HG03103 (cell line): ENCODE measurements around the gene CMTM2.
"Not testable (repeated sequence)": the region's sequence is repeated elsewhere in the genome, so short reads cannot be mapped to it uniquely, and the experiment has no call there.

Experiments
- ATAC-seq: cut with Tn5 transposase; IDR thresholded peaks from one replicate; pipeline ENCODE4 v1.9.1; 2021; ENCODE audit warnings: low read depth; ENCODE audit not compliant: unreplicated experiment

The CMTM2 gene

DNA sequence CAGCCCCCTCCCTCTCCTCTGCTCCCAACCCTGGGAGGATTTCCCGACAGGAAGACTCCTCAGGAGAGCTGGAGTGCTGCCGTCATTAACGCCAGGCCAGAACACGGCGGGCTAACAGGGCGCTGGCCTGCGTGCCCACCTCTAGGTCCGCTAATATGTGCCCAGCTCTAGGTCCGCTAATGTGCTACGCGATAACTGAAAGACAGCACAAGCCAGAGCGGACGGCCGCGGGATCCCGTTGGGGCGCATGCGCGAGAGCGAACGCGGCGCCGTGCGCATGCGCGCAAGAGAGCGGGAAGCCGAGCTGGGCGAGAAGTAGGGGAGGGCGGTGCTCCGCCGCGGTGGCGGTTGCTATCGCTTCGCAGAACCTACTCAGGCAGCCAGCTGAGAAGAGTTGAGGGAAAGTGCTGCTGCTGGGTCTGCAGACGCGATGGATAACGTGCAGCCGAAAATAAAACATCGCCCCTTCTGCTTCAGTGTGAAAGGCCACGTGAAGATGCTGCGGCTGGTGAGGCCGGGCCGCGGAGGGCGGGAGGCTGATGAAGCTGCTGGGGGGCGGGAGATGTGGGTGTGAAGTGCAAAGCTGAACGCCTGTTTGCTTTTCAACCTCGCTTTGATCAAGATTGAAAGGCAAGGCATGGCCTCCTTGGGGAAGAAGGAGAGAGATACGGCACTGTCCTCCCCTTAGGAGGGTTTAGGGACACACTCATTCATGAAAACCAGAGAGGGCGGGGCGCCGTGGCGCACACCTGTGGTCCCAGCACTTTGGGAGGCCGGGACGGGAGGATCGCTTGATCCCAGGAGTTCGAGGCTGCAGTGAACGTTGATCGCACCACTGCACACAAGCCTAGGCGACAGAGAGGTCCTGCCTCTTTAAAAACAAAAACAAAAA, 26.7 kb upstream of the CMTM2 start, which contains the start of gene CKLF:
Gene CKLF (plus strand): TSS at position 291 of the 892 bp plus-strand sequence. CDS start 140 bp downstream, at position 431.
- peak; percentile 56 for ATAC-seq

DNA sequence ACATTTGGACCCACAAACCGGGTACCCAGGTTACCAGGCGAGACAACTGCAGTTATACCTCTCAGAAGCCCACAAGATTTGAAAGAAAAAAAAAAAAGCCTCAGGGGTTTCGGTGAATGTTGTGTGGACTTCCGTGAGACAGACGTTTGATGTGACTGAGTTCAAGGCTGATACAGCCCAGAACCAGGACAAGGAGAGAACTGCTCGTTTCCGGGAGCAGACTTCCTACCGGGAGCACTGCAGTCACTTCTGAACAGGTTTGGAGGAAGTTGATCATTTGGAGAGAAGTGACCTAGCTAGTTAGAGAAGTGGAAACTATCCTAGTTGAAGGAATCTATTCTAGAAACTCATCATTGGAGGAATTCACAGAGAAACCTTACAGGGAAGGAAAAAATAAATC, 26.0 kb upstream of the CMTM2 start:
- ATAC-seq = no peak

DNA sequence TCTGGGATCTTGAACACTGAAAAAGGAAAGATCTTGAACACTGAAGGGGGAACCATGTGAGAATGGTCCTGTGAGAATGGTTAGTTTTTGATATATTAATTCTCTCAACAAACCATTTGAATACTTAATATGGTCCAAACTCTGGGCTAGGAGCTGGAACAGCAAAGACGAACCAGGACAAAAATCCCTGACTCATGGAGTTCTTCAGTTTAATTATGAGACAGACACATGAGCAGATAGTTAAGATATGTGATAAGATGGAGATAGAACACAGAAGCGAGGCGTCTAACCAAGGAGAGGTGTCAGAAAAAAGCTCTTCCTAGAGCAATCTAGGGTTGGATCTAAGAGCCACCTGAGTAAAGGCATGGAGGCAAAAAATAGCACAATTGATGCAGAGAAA, 25.2 kb upstream of the CMTM2 start:
- ATAC-seq = no peak

DNA sequence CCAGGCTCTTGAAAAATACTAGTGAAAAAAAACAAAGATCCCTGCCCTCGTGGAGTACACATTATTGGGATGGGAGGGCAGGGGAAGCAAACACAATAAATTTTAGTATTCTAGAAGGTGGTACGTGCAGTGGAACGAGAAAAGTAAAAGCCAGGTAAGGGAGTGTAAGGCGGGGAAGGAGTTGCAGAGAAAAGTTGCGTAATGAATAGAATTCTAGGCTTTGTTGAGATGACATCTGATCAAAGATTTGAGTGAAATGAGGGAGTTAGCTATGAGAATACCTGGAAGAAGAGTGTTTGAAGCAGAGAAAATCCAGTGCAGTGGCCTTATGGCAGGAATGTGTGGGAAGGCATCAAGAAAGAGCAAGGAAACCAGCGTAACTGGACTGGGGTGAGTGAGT, 24.8 kb upstream of the CMTM2 start:
- ATAC-seq = no peak

DNA sequence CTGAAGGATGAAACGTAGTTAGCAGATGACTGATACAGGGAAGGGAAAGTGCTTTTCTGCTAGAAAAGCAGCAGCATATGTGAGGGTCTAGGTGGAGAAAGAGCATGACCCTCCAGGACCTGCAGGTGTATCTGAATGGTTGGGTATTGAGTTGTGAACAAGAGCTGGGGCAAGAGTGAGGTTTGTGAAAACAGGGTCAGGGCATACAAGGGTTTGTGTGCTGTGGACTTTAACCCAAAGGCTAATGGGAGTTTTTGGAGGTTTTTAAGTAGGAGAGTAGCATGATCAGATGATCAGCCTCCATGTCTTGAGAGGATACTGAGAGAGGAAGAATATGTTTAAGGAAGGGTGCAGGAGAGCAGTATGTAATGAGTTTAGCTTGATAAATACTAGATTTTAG, 19.2 kb upstream of the CMTM2 start:
- no peak for ATAC-seq

DNA sequence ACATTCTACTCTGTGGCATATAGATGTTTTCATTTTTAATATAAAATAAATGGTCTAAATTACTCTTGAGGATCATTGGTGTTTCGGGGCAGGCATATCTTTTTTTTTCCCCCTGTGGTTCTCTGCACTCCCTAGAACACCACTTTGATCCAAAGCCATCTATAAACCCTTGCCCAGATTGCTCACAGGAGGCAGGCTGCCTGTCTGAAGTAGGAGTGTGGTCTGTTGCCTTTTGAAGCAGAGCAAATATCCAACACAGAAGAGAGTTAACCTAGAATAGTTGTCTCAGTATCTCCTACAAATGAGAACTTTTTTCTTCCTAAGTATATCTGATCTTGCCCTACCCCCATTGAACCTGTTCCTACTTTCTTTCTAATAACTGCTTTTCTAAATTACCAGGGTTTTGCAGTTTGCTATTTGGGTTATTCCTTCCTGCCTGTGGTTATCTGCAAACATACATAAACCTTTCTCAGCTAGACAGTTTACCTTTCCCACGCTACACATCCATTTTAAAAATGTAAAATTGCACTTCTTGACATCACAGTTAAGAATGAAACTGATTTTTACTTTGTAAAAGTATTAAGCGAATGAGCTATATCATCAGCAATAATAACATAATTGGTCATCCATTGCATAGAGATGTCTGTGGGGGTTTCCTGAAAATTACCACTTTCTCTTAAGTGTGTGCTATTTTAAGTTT, 17.7 kb upstream of the CMTM2 start:
- ATAC-seq = no peak

DNA sequence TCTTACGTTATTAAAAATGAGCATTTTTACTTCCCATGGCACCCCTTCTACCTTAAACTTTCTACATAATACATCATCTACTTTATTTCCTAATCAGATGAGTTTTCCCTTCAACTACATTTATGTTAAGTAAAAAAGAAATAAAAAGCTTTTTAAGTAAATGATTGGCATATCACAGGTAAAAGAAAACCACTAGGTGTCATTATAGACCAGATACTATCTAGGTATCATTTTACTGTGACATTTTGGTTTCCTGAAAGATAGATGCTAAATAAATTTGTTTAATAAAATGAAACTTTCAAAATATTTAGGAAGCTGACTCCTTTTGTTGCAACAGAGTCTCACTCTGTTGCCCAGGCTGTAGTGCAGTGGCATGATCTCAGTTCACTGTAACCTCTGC, 16.9 kb upstream of the CMTM2 start:
- no peak for ATAC-seq

DNA sequence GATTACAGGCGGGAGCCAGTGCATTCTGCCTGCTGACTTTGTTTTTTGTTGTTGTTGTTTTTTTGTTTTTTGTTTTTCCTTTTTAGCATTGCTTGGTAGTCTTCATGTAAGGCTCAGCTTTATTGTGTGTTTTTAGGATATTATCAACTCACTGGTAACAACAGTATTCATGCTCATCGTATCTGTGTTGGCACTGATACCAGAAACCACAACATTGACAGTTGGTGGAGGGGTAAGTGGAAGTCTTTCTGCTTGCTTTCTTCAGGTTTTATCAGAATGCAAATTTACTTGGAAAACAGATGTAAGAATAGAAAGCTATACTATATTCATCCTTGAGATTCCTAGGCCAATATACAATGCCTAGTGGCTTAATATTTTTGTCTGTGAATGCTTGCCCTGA, 16.3 kb upstream of the CMTM2 start:
- ATAC-seq = no peak

DNA sequence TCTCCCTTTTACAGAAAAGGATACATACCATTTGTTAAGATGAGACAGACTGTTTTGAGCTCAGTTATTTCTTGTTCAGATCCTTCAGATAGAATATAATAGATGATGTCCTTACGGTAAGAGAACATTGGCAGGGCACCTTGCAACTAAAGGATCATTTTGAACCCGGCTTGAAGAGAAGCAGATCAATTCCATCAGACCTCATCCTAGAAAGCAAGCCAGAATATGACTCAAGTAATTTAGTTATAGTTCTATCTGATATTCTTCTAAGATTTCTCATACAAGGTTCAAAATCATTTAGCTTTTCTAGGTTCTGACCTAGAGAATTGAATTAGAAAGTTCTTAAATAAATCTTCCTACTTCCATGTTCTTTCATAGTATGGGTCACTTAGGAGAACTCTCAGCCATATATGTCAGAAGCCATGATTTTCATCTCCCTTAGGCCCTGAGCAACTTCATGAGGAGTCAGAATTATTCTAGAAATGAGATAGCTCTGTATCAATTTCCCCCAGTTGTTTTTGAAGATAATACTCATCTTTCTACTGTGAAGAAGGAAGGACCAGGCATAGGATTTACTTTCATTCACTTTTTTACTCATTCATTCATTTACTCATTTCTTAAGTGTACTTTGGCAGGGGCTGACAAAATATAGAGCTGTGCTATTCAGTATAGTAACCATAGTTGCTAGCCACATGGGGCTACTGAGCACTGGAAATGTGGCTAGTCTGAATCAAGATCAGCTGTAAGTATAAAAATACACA, 15.5 kb upstream of the CMTM2 start:
- no peak for ATAC-seq

DNA sequence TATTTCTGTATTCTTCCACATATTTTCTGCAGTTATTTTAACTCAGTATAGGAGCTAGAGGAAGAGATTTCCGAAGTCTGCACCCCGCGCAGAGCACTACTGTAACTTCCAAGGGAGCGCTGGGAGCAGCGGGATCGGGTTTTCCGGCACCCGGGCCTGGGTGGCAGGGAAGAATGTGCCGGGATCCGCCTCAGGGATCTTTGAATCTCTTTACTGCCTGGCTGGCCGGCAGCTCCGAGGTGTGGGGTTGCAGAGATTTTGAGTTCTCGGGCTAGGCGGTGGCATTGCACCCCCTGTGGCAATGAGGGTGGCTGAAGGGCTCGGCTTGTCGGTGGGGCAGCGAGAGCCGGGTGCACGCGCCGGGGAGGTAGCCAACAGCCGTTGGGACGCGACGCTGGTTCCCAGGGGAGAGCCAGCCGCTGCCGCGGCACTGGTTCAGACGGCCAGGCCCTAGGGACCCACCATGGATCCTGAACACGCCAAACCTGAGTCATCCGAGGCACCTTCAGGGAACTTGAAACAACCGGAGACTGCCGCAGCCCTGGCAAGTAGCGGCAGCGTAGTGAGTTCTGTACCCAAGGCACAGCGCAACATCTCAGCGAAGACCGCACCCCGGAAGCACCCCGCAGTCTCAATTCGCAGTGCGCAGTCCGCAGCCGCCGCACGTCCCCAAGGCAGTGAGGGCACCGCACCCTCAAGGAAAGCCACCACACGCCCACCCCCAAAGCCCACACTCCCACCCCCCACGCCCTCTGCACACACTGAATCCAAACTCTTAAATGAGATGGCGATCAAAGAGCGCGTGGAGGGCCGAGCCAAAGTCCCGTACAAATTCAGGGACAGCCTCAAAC, 13.0 kb upstream of the CMTM2 start, which contains the start of gene CMTM1:
Gene CMTM1 (plus strand): TSS at position 389 of the 851 bp plus-strand sequence. CDS start 75 bp downstream, at position 464.
- no peak for ATAC-seq

DNA sequence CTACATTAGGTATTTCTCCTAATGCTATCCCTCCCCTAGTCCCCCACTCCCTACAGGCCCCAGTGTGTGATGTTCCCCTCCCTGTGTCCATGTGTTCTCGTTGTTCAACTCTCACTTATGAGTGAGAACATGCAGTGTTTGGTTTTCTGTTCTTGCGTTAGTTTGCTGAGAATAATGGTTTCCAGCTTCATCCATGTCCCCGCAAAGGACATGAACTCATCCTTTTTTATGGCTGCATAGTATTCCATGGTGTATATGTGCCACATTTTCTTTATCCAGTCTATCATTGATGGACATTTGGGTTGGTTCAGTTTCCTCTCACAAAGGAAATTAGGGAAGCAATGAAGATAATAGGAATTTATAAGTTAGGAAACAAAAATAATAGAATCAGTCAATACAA, 12.0 kb upstream of the CMTM2 start:
- ATAC-seq = not testable (repeated sequence)

DNA sequence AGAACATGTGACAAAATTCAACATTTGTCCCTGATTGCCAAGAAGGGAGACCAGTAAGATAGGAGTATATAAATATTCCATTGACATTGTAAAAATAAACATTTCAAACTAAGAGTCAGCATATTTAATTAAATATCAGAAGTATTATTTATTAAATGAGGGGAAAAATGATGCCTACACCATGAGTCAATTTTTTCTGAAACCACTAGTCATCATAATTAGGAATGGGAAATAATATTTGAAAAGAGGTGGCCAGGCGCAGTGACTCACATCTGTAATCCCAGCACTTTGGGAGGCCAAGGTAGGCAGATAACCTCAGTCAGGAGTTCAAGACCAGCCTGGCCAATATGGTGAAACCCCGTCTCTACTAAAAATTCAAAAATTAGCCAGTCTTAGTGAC, 10.9 kb upstream of the CMTM2 start:
- no peak for ATAC-seq

DNA sequence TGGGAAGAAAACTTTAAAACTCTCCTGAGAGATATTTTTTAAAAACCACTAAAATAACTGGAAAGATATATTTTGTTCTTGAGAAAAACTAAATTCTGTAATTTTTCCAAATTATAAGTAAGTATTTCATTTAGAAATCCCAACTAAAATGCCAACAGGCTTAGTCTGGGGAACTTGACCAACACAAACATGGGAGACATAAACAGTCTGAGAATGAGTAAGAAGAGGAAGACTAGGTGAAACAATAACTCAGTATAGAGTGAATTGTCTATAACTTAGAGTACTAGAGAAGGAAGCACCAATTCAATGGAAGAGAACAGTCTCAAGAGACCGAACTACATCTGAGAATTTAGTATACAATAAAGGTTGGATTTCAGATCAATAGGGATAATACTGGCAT, 10.1 kb upstream of the CMTM2 start:
- ATAC-seq = no peak

DNA sequence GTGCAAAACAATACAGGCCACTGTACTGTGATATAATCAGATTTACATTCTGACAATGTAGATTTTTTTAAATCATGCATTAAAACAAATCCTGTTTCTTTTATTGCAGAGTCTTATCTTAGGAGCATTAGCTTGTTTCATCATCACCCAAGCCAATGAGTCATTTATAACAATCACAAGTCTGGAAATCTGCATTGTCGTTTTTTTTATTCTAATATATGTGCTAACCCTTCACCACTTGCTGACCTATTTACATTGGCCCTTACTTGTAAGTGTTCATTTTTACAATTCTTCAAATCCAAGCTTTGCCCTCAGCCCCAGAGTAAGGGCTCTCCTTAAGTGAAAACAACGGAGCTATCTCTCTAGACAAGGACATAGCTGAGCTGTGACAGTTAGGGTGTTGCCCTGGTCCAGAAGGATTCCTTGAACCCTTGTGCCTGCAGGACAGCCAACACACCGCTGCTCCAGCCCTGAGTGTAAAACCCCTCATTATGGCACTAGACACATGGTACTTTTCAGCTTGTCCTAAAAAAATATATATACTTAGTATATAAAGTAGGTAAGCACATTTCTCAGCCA, 9.3 kb upstream of the CMTM2 start:
- no peak for ATAC-seq

DNA sequence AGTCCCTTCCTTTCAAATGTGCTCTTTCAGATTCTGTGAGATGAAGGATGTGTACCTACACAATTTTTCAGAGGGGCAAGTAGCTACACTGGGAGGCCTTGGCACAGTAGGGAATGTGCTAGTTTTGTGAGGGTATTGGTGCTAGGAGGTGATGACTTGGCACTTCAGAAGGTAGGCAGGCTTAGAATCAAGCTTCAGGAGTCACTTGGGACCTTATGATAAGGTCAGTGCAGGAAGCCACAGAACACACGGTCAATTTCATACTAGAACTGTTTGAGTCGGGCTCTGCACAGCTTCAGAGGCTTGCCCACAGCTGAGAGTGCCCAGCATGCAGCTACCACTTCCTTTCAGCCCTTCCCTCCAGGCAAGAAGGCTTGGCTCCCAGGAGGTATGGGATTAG, 6.9 kb upstream of the CMTM2 start:
- no peak for ATAC-seq

DNA sequence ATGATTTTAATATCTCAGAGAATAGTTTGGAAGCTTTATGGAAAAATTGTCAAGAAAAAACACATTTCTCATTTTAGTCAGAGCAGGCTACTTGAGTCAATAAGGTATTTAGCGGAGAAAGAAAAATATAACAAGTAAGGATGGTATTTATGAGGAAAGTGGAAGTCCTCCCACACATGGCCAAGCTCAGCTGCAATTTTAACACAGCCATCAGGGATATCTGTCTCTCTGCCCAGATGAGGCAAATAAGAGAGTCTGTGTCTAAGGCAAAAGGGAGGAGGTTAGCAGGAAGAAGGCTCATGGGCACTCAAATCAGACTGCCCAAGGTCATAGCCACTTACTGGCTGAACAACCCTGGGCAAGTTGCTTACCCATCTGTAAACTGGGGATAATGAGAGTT, 5.2 kb upstream of the CMTM2 start:
- no peak for ATAC-seq

DNA sequence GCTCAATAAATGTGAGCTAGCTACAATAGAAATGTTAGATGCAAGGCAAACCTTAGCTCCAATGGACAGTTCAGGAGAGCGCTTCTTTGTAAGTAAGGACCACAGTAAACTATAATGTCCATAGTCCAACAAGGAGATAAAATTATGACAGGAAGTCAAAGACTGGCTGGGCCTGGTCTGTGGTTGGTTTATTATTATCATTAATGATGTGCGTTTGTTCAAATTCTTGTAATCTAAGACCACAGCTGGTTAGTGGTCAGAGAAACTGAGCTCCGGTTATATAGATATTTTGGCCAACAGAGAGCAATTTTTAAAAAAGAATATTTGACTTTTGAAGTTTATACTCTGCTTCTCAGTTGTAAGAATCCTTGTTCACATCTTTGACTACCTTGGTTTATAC, 4.7 kb upstream of the CMTM2 start:
- no peak for ATAC-seq

DNA sequence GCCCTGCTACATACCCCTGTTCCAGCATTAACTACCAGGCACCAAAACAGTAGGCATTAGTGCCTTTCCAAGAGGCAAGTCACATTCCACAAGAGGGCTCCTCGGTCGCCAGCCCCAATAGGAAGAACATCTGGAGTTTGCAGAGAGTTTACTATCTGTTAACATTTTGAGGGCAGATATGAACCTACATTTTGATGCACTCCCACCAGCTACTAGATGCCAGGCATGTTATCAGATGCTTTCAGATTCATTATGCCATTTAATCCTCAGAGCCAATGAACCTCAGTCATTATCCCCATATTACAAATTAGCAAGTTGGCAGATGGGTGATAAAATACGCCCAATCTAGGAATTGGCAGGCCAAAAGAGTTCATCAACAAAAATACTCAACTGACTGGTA, 4.2 kb upstream of the CMTM2 start:
- no peak for ATAC-seq

DNA sequence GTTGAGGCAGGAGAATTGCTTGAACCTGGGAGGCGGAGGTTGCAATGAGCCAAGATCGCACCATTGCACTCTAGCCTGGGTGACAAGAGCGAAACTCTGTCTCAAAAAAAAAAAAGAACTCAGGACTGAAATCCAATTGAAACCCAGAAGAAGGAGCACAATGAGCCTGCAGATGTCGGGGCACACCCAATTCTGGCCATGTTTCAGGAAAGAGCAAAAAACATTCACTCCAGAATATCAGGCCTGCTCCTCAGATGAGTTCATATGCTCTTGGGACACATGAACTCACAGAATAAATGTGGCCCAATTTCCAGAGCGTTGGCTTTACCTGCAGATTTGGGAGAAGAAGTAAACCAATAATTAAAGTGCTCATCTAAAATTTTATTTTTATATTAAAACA, 3.0 kb upstream of the CMTM2 start:
- no peak for ATAC-seq
